ENCODE measurements around the gene PARL. TPM values are rescaled to one million over a fixed set of nuclear protein-coding genes. Genes with fewer than 3 reads are reported as not detected.

PARL gene
- total and polyA plus RNA-seq, 2 of the 13 experiments (the other 11 are each of a cell fraction or from before 2014, with no cell fraction given): 46.3 to 58.6 TPM

- TF ChIP-seq AHDC1 (CRISPR knock-in tag; IDR thresholded peaks at IDR 0.05; ENCODE audit: borderline replicate concordance) (0 out of 2 replicates have a peak, but pooled peaks have one; percentile 23), ZNF18 (CRISPR knock-in tag; IDR thresholded peaks at IDR 0.05; ENCODE audit: insufficient replicate concordance) (peak; percentile 97), SOX5 (CRISPR knock-in tag; IDR thresholded peaks at IDR 0.05; ENCODE audit: borderline replicate concordance) (no peak), TBX2 (CRISPR knock-in tag; IDR thresholded peaks at IDR 0.05; ENCODE audit: borderline replicate concordance) (peak; percentile 86), ZNF256 (CRISPR knock-in tag; conservative IDR thresholded peaks at IDR 0.05) (0 out of 2 replicates have a peak, but pooled peaks have one; percentile 26), ZNF260 (CRISPR knock-in tag; IDR thresholded peaks at IDR 0.05; ENCODE audit: borderline replicate concordance, low read depth) (no peak), CSRNP2 (CRISPR knock-in tag; conservative IDR thresholded peaks at IDR 0.05; ENCODE audit: low read depth) (no peak), ARNT (IDR thresholded peaks at IDR 0.05) (no peak), FOXP1 (IDR thresholded peaks at IDR 0.05) (no peak), FOXP1 (CRISPR knock-in tag; IDR thresholded peaks at IDR 0.05) (0 out of 2 replicates have a peak, but pooled peaks have one; percentile 23), MAFG (CRISPR knock-in tag; IDR thresholded peaks at IDR 0.05) (no peak), HDAC1 (CRISPR knock-in tag; IDR thresholded peaks at IDR 0.05) (0 out of 2 replicates have a peak, but pooled peaks have one; percentile 26), SRSF1 (optimal IDR thresholded peaks at IDR 0.05; ENCODE audit: low read depth, low read length) (no peak), NCOA5 (CRISPR knock-in tag; IDR thresholded peaks at IDR 0.05) (no peak), ZXDC (CRISPR knock-in tag; IDR thresholded peaks at IDR 0.05) (no peak), GMEB1 (CRISPR knock-in tag; IDR thresholded peaks at IDR 0.05; ENCODE audit: borderline replicate concordance) (no peak)
Observed at GRCh38 chr3:183912895-183913579, 28.4 kb upstream of the PARL start (continued).

Measured in HepG2 (cell line).